Measurements from ENCODE around the gene CLSTN3. TPM values are rescaled to one million over a fixed set of nuclear protein-coding genes. Genes with fewer than 3 reads are reported as not detected.

CLSTN3 gene
- total RNA-seq (9.5 and 23.5 TPM in 2 replicates), polyA plus RNA-seq (8.3 and 11.9 TPM in 2 replicates), polyA minus RNA-seq (ENCODE audit: low replicate concordance) (58.7 and 136 TPM in 2 replicates)
- polyA plus RNA-seq (2012) = 5.3 and 9.3 TPM in 2 replicates

- no peaks in the 10 kb centered on the region for H3K9me3 ChIP-seq (ENCODE audit: control insufficient read depth, insufficient read depth, low read depth, low read length)
- DNase-seq (ENCODE audit: low read depth in 2 of 2) = peak; percentile 81
- H3K27me3 ChIP-seq (ENCODE audit: control insufficient read depth, insufficient read depth, low read length) = no peaks in the 10 kb centered on the region
- no peaks in the 10 kb centered on the region for H3K36me3 ChIP-seq (ENCODE audit: control insufficient read depth, insufficient read depth, low read length)
- H3K4me3 ChIP-seq (replicated peaks in 1 of 4; ENCODE audit: control extremely low read depth in 1 of 4, insufficient read depth in 1 of 4, low read depth in 3 of 4, low read length in 4 of 4) = peak within 1 kb of the TSS; percentile 52 to 69 (median 65)
- H3K27ac ChIP-seq (ENCODE audit: insufficient read depth, low read length) = no peak within 1 kb of the TSS
- H3K4me1 ChIP-seq (ENCODE audit: control insufficient read depth, extremely low read depth, insufficient read depth, low read length) = peaks cover 5% of the 10 kb centered on the region
- H2AFZ ChIP-seq (ENCODE audit: low read length) = peak within 1 kb of the TSS; percentile 75
- no peaks in the 10 kb centered on the region for H3K79me2 ChIP-seq (ENCODE audit: control insufficient read depth, insufficient read depth, low read length)
- peak within 1 kb of the TSS; percentile 97 for H3K4me2 ChIP-seq (ENCODE audit: extremely low read depth, insufficient read depth, low read length)
- H3K9ac ChIP-seq (ENCODE audit: insufficient read depth, low read length) = peak within 1 kb of the TSS; percentile 41
- no peaks in the 10 kb centered on the region for H4K20me1 ChIP-seq (ENCODE audit: control insufficient read depth, extremely low read depth, insufficient read depth, low read length)
- TF ChIP-seq EZH2 (IDR thresholded peaks at IDR 0.05; ENCODE audit: low read length, missing control alignments) (no peak), CTCF (conservative IDR thresholded peaks at IDR 0.05 in 1 of 2, IDR thresholded peaks at IDR 0.05 in 1 of 2; ENCODE audit: low read depth in 1 of 2, low read length in 2 of 2) (no peak)
Observed at GRCh38 chr12:7129872-7130691, at the start of gene CLSTN3. TSS of gene CLSTN3 (plus strand) at chr12:7130371. CDS start at chr12:7130649, 278 bp downstream.

GRCh38 chr12:7081037-7081436, 49.1 kb upstream of the CLSTN3 start:
- TF ChIP-seq CTCF (conservative IDR thresholded peaks at IDR 0.05 in 1 of 2, IDR thresholded peaks at IDR 0.05 in 1 of 2; ENCODE audit: low read depth in 1 of 2, low read length in 2 of 2) (no peak), EZH2 (IDR thresholded peaks at IDR 0.05; ENCODE audit: low read length, missing control alignments) (no peak)
- Histone ChIP-seq H3K4me2 (ENCODE audit: extremely low read depth, insufficient read depth, low read length) (no peak overlapping the region), H3K27ac (ENCODE audit: insufficient read depth, low read length) (no peak overlapping the region), H3K4me1 (ENCODE audit: control insufficient read depth, extremely low read depth, insufficient read depth, low read length) (peaks cover 24% of the 10 kb centered on the region), H2AFZ (ENCODE audit: low read length) (no peak overlapping the region), H3K9me3 (ENCODE audit: control insufficient read depth, insufficient read depth, low read depth, low read length) (peaks cover 4% of the 10 kb centered on the region), H3K36me3 (ENCODE audit: control insufficient read depth, insufficient read depth, low read length) (peaks cover 32% of the 10 kb centered on the region), H3K9ac (ENCODE audit: insufficient read depth, low read length) (no peak overlapping the region), H3K79me2 (ENCODE audit: control insufficient read depth, insufficient read depth, low read length) (no peaks in the 10 kb centered on the region), H3K27me3 (ENCODE audit: control insufficient read depth, insufficient read depth, low read length) (no peaks in the 10 kb centered on the region), H4K20me1 (ENCODE audit: control insufficient read depth, extremely low read depth, insufficient read depth, low read length) (no peaks in the 10 kb centered on the region), H3K4me3 (replicated peaks in 1 of 4; ENCODE audit: control extremely low read depth in 1 of 4, insufficient read depth in 1 of 4, low read depth in 3 of 4, low read length in 4 of 4) (no peak overlapping the region)
- no peak for DNase-seq (ENCODE audit: low read depth in 2 of 2)

GRCh38 chr12:7083125-7083524, 47.0 kb upstream of the CLSTN3 start:
- no peaks in the 10 kb centered on the region for H4K20me1 ChIP-seq (ENCODE audit: control insufficient read depth, extremely low read depth, insufficient read depth, low read length)
- H3K9ac ChIP-seq (ENCODE audit: insufficient read depth, low read length) = no peak overlapping the region
- H3K9me3 ChIP-seq (ENCODE audit: control insufficient read depth, insufficient read depth, low read depth, low read length) = peaks cover 4% of the 10 kb centered on the region
- no peak overlapping the region for H3K27ac ChIP-seq (ENCODE audit: insufficient read depth, low read length)
- no peak overlapping the region for H3K4me2 ChIP-seq (ENCODE audit: extremely low read depth, insufficient read depth, low read length)
- TF ChIP-seq CTCF (conservative IDR thresholded peaks at IDR 0.05 in 1 of 2, IDR thresholded peaks at IDR 0.05 in 1 of 2; ENCODE audit: low read depth in 1 of 2, low read length in 2 of 2) (no peak), EZH2 (IDR thresholded peaks at IDR 0.05; ENCODE audit: low read length, missing control alignments) (no peak)
- peaks cover 19% of the 10 kb centered on the region for H3K4me1 ChIP-seq (ENCODE audit: control insufficient read depth, extremely low read depth, insufficient read depth, low read length)
- DNase-seq (ENCODE audit: low read depth in 2 of 2) = no peak
- H3K36me3 ChIP-seq (ENCODE audit: control insufficient read depth, insufficient read depth, low read length) = peaks cover 41% of the 10 kb centered on the region
- no peak overlapping the region for H2AFZ ChIP-seq (ENCODE audit: low read length)
- no peak overlapping the region for H3K4me3 ChIP-seq (replicated peaks in 1 of 4; ENCODE audit: control extremely low read depth in 1 of 4, insufficient read depth in 1 of 4, low read depth in 3 of 4, low read length in 4 of 4)
- no peaks in the 10 kb centered on the region for H3K79me2 ChIP-seq (ENCODE audit: control insufficient read depth, insufficient read depth, low read length)
- no peaks in the 10 kb centered on the region for H3K27me3 ChIP-seq (ENCODE audit: control insufficient read depth, insufficient read depth, low read length)
